ENCODE measurements around the gene ECI1. TPM values are rescaled to one million over a fixed set of nuclear protein-coding genes. Genes with fewer than 3 reads are reported as not detected.

ECI1 gene
- total and polyA plus RNA-seq, 2 of the 13 experiments (the other 11 are each of a cell fraction or from before 2014, with no cell fraction given): 82.0 to 102 TPM

DNA sequence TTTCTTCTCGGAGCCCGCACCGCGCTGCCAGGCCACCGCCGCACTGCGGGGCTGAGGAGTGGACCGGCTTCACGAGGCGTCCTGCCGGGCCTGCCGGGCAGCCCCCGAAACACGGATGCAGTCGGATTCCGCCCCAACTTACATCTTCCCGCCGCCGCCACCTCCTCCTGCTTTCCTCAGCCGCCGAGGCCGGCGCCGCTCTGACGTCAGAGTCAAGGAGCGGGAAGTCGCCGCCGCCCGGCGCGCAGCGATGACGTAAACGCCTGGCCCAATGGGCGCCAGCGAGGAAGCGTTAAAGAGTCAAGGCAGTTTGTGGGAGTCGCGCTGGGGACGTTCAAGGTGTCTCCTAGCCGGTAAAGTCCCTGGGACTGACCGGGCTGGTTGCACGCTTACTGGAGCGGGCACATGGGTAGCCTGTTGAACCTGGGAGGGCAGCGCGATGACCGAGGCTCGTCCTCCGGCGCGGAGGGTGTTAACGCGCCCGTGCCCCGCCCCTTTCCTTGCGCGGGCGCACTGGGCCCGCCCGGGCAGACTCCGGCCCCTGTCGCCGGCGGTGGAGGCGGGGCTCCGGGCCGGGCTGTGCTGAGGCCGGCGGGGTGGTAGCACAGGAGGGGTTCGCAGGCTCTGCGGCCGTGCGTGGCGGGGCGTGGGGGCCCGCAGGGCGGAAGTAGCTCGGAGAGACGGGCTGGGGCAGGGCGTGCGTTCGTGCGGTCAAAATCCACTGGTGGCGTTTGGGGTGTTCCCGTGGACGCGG lies 16.7 kb upstream of the ECI1 start, which contains the start of gene RNPS1 (continued):
- TF ChIP-seq ZSCAN25 (CRISPR knock-in tag; IDR thresholded peaks at IDR 0.05) (no peak), CENPT (CRISPR knock-in tag; IDR thresholded peaks at IDR 0.05; ENCODE audit: low read depth) (peak; percentile 16), BHLHE40 (IDR thresholded peaks at IDR 0.05; ENCODE audit: low read length) (no peak), GLI4 (CRISPR knock-in tag; IDR thresholded peaks at IDR 0.05; ENCODE audit: borderline replicate concordance) (peak; percentile 53; the same call in 1 of the 2 replicates), MBD4 (IDR thresholded peaks at IDR 0.05; ENCODE audit: borderline replicate concordance, low read length) (no peak), PAF1 (CRISPR knock-in tag; IDR thresholded peaks at IDR 0.05) (no peak), ZNF263 (CRISPR knock-in tag; IDR thresholded peaks at IDR 0.05) (no peak; the same call in 1 of the 2 replicates), ZNF414 (CRISPR knock-in tag; IDR thresholded peaks at IDR 0.05) (peak; percentile 98), HOXA7 (CRISPR knock-in tag; IDR thresholded peaks at IDR 0.05) (no peak), ZNF232 (CRISPR knock-in tag; IDR thresholded peaks at IDR 0.05; ENCODE audit: borderline replicate concordance) (no peak), ATM (IDR thresholded peaks at IDR 0.05; ENCODE audit: borderline replicate concordance) (no peak), ZNF678 (CRISPR knock-in tag; IDR thresholded peaks at IDR 0.05) (peak; percentile 74; the same call in 1 of the 2 replicates), AHDC1 (CRISPR knock-in tag; IDR thresholded peaks at IDR 0.05; ENCODE audit: borderline replicate concordance) (no peak), ZNF225 (CRISPR knock-in tag; IDR thresholded peaks at IDR 0.05) (peak; percentile 84; the same call in 1 of the 2 replicates), SAP130 (CRISPR knock-in tag; IDR thresholded peaks at IDR 0.05; ENCODE audit: low read depth) (peak; percentile 96), HMGXB3 (CRISPR knock-in tag; IDR thresholded peaks at IDR 0.05; ENCODE audit: borderline replicate concordance) (no peak)
- TF ChIP-seq, protein P1, sequence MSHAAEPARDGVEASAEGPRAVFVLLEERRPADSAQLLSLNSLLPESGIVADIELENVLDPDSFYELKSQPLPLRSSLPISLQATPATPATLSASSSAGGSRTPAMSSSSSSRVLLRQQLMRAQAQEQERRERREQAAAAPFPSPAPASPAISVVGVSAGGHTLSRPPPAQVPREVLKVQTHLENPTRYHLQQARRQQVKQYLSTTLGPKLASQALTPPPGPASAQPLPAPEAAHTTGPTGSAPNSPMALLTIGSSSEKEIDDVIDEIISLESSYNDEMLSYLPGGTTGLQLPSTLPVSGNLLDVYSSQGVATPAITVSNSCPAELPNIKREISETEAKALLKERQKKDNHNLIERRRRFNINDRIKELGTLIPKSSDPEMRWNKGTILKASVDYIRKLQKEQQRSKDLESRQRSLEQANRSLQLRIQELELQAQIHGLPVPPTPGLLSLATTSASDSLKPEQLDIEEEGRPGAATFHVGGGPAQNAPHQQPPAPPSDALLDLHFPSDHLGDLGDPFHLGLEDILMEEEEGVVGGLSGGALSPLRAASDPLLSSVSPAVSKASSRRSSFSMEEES (CRISPR knock-in tag; IDR thresholded peaks at IDR 0.05): peak; percentile 56

Data from HepG2 (cell line).